IMR-90 (cell line): ENCODE data around the gene ST7. TPM values are rescaled to one million over a fixed set of nuclear protein-coding genes. Genes with fewer than 3 reads are reported as not detected.
"Not testable (repeated sequence)": the region's sequence is repeated elsewhere in the genome, so short reads cannot be mapped to it uniquely, and the experiment has no call there.

Source experiments
- ATAC-seq: fragments of 200-7000 bp; cut with Tn5 transposase; 2 replicates; pipeline ENCODE4 v1.9.1; 2020; ENCODE audit warnings: low read depth, mild to moderate bottlenecking, moderate library complexity
- BruUV-seq: library from RNA; stranded (reverse); fragments of 400-500 nt; replicated peaks from 2 replicates; lab custom pipeline; 2021; lab: Mats Ljungman, UMichigan
- CTCF ChIA-PET: fragments of 300-600 bp; formaldehyde crosslinking; extraction: SDS; loops from one replicate; lab custom pipeline; 2021; ENCODE audit warnings: antibody characterized with exemption; lab: Yijun Ruan, JAX
- POLR2A ChIA-PET: fragments of 300-600 bp; sonication (Branson Sonifier 250); formaldehyde crosslinking; loops from one replicate; lab custom pipeline; 2022; ENCODE audit warnings: antibody characterized with exemption; ENCODE audit not compliant: unreplicated experiment; lab: Charles Lee
- DNase-seq: peaks from one replicate; pipeline ENCODE4 v3.0.0; 2013
- H2AFZ ChIP-seq: replicated peaks from 2 replicates; pipeline ENCODE3; 2013; ENCODE audit warnings: low read length, mild to moderate bottlenecking; ENCODE audit not compliant: poor library complexity
- H2AK5ac ChIP-seq: 2 replicates; pipeline ENCODE4 v1.6.1; 2013; ENCODE audit warnings: low read depth, low read length, inconsistent platforms
- H2AK9ac ChIP-seq: replicated peaks from 2 replicates; pipeline ENCODE3; 2013; ENCODE audit warnings: mild to moderate bottlenecking, low read depth, low read length, moderate library complexity; ENCODE audit not compliant: poor library complexity
- H2BK120ac ChIP-seq: 2 replicates; pipeline ENCODE4 v1.6.1; 2013; ENCODE audit warnings: low read depth, low read length, inconsistent platforms
- H2BK15ac ChIP-seq: 3 replicates; pipeline ENCODE4 v1.6.1; 2013; ENCODE audit warnings: low read depth, low read length, inconsistent platforms
- H2BK20ac ChIP-seq: 2 replicates; pipeline ENCODE4 v1.6.1; 2013; ENCODE audit warnings: low read depth, mild to moderate bottlenecking, inconsistent platforms, low read length, moderate library complexity
- H2BK5ac ChIP-seq: 2 replicates; pipeline ENCODE4 v1.6.1; 2013; ENCODE audit warnings: mild to moderate bottlenecking, low read depth, low read length, inconsistent platforms; ENCODE audit not compliant: poor library complexity, severe bottlenecking
- H3K14ac ChIP-seq: replicated peaks from 2 replicates; pipeline ENCODE4 v1.6.1; 2013; ENCODE audit warnings: low read depth, low read length, inconsistent platforms
- H3K18ac ChIP-seq: 2 replicates; pipeline ENCODE4 v1.6.1; 2013; ENCODE audit warnings: low read depth, low read length, control low read depth
- H3K23ac ChIP-seq: 2 replicates; pipeline ENCODE4 v1.6.1; 2013; ENCODE audit warnings: low read depth, low read length, inconsistent platforms
- H3K27ac ChIP-seq: 2 replicates; pipeline ENCODE4 v1.5.1; 2013; ENCODE audit warnings: mild to moderate bottlenecking, control low read depth, low read length; ENCODE audit not compliant: insufficient read depth
- H3K27me3 ChIP-seq: 2 replicates; pipeline ENCODE4 v1.6.1; 2013; ENCODE audit warnings: low read length; ENCODE audit not compliant: control insufficient read depth, insufficient read depth
- H3K36me3 ChIP-seq: 2 replicates; pipeline ENCODE4 v1.6.1; 2013; ENCODE audit warnings: low read length, mixed read lengths; ENCODE audit not compliant: control insufficient read depth, insufficient read depth
- H3K4ac ChIP-seq: 2 replicates; pipeline ENCODE4 v1.6.1; 2013; ENCODE audit warnings: low read depth, low read length, inconsistent platforms
- H3K4me1 ChIP-seq: 2 replicates; pipeline ENCODE4 v1.6.1; 2013; ENCODE audit warnings: low read length, mixed read lengths; ENCODE audit not compliant: control insufficient read depth, insufficient read depth
- H3K4me2 ChIP-seq: 2 replicates; pipeline ENCODE4 v1.6.1; 2013; ENCODE audit warnings: low read depth, mild to moderate bottlenecking, control low read depth, low read length, moderate library complexity
- H3K4me3 ChIP-seq: 2 replicates; pipeline ENCODE4 v1.5.1; 2013; ENCODE audit warnings: low read depth, mild to moderate bottlenecking, control low read depth, low read length, moderate library complexity; ENCODE audit not compliant: insufficient read depth
- H3K56ac ChIP-seq: 2 replicates; pipeline ENCODE4 v1.6.1; 2013; ENCODE audit warnings: low read length, inconsistent platforms; ENCODE audit not compliant: insufficient read depth; ENCODE audit errors: extremely low read depth
- H3K79me1 ChIP-seq, 2 experiments: 2 replicates each; pipeline ENCODE4 v1.6.1; 2013; ENCODE audit warnings: low read length in 2 of 2, inconsistent platforms in 1 of 2, low read depth in 1 of 2
- H3K9ac ChIP-seq: 2 replicates; pipeline ENCODE4 v1.6.1; 2013; ENCODE audit warnings: low read depth, low read length, control low read depth
- H3K9me1 ChIP-seq: 2 replicates; pipeline ENCODE4 v1.6.1; 2013; ENCODE audit warnings: low read length, inconsistent platforms; ENCODE audit not compliant: insufficient read depth
- H3K9me3 ChIP-seq: 2 replicates; pipeline ENCODE4 v1.6.1; 2013; ENCODE audit warnings: low read length; ENCODE audit not compliant: control insufficient read depth, insufficient read depth
- H4K20me1 ChIP-seq: 2 replicates; pipeline ENCODE4 v1.6.1; 2013; ENCODE audit warnings: low read length, inconsistent platforms; ENCODE audit not compliant: insufficient read depth
- H4K5ac ChIP-seq: 2 replicates; pipeline ENCODE4 v1.6.1; 2013; ENCODE audit warnings: mild to moderate bottlenecking, low read depth, low read length, control low read depth
- H4K8ac ChIP-seq, 2 experiments: 2 replicates each; pipeline ENCODE4 v1.6.1; 2013; ENCODE audit warnings: low read depth in 2 of 2, low read length in 2 of 2, control low read depth in 1 of 2, inconsistent platforms in 1 of 2
- H4K91ac ChIP-seq: 2 replicates; pipeline ENCODE4 v1.6.1; 2013; ENCODE audit warnings: low read depth, low read length, inconsistent platforms; ENCODE audit not compliant: insufficient read depth
- WGBS, 2 experiments: methylation state at CpG; one replicate each; pipeline versions ENCODE4 v1.1.5 to v1.1.7; 2013; ENCODE audit warnings: missing lambda C conversion rate in 2 of 2; ENCODE audit not compliant: insufficient read length in 1 of 2; ENCODE audit errors: extremely low coverage in 2 of 2; 5-methylcytosine and 5-hydroxymethylcytosine counted together
- dilution Hi-C: fragments of 300-500 bp; cut with HindIII; formaldehyde crosslinking; loops from one replicate; pipeline ENCODE4 v1.14.3; 2018; ENCODE audit warnings: low sequenced_read_pairs; ENCODE audit not compliant: unreplicated experiment
- in situ Hi-C: fragments of 300-500 bp; cut with MboI; formaldehyde crosslinking; loops from 3 replicates; pipeline ENCODE4 v1.14.3; 2019; ENCODE audit warnings: low sequenced_read_pairs, inconsistent platforms, mixed read lengths
- intact Hi-C: fragments of 100-400 bp; cut with micrococcal nuclease; formaldehyde crosslinking; loops from 2 replicates; pipeline ENCODE4 v1.10.0; 2022
- polyA plus RNA-seq, 3 experiments: library from polyadenylated mRNA; depleted of rRNA; stranded (reverse); fragments of >200 nt; gene quantifications; 2 replicates each; pipeline ENCODE4 v1.2.3, GENCODE V29; 2012; ENCODE audit warnings: low replicate concordance in 1 of 3
- total RNA-seq: library from RNA; depleted of rRNA; stranded (reverse); fragments of >200 nt; gene quantifications from 2 replicates; pipeline ENCODE4 v1.2.3, GENCODE V29; 2012

Gene ST7
- total and polyA plus RNA-seq, 2 of the 4 experiments (the other 2 are of a cell fraction), result 18.6 to 26.0 TPM

DNA sequence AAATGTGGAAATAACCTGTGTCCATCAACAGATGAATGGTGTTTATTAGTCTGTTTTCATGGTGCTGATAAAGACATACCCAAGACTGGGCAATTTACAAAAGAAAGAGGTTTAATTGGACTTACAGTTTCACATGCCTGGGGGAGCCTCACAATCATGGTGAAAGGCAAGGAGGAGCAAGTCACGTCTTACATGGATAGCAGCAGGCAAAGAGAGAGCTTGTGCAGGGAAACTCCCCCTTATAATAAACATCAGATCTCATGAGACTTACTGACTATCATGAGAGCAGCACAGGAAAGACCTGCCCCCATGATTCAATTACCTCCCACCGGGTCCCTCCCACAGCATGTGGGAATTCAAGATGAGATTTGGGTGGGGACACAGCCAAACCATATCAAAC lies 292.4 kb downstream of the ST7 start:
- H3K36me3 ChIP-seq, H4K91ac ChIP-seq, ATAC-seq, H3K4me2 ChIP-seq, H4K8ac ChIP-seq, intact Hi-C loops, H2BK15ac ChIP-seq, H2BK20ac ChIP-seq, H3K4ac ChIP-seq, BruUV-seq, H2AFZ ChIP-seq, H3K4me3 ChIP-seq, H4K20me1 ChIP-seq, DNase-seq, H2BK5ac ChIP-seq, H3K18ac ChIP-seq, H3K27ac ChIP-seq, H3K56ac ChIP-seq, H3K27me3 ChIP-seq, POLR2A ChIA-PET, H2AK5ac ChIP-seq, H2BK120ac ChIP-seq, in situ Hi-C loops, H4K5ac ChIP-seq, CTCF ChIA-PET, H3K9me3 ChIP-seq, H3K23ac ChIP-seq, dilution Hi-C loops, H3K79me1 ChIP-seq, H3K9ac ChIP-seq, H3K14ac ChIP-seq, H2AK9ac ChIP-seq: not testable (repeated sequence)
- peaks cover 14% of the 10 kb centered on the region for H3K4me1 ChIP-seq
- H3K9me1 ChIP-seq, result peaks cover 13% of the 10 kb centered on the region
- no CpG with 5 or more reads among the region's 2 CpGs for WGBS, 2 experiments
